WTC11 (cell line): ENCODE results near the gene MAGI2. TPM values are rescaled to one million over a fixed set of nuclear protein-coding genes. Genes with fewer than 3 reads are reported as not detected.

Source experiments
- ATAC-seq: fragments of 200-7000 bp; cut with Tn5 transposase; 2 replicates; pipeline ENCODE4 v1.10.0; 2021; ENCODE audit warnings: mild to moderate bottlenecking, moderate library complexity
- CTCF ChIA-PET: fragments of 300-600 bp; sonication (Branson Sonifier 250); formaldehyde crosslinking; loops from one replicate; lab custom pipeline; 2021; ENCODE audit warnings: antibody characterized with exemption; lab: Charles Lee
- POLR2A ChIA-PET: fragments of 350-600 bp; sonication (Branson Sonifier 250); formaldehyde crosslinking; loops from one replicate; lab custom pipeline; 2021; ENCODE audit warnings: antibody characterized with exemption; lab: Charles Lee
- DNase-seq: peaks from one replicate; pipeline ENCODE4 v3.0.0; 2021; ENCODE audit warnings: low spot score
- H3K27ac Mint-ChIP-seq: 2 replicates; pipeline ENCODE4 v1.8.0; 2021; ENCODE audit warnings: mixed read lengths
- H3K27me3 Mint-ChIP-seq: 2 replicates; pipeline ENCODE4 v1.8.0; 2021; ENCODE audit warnings: low read depth, mild to moderate bottlenecking, moderate library complexity, mixed read lengths
- H3K36me3 Mint-ChIP-seq: 2 replicates; pipeline ENCODE4 v1.8.0; 2021; ENCODE audit warnings: mixed read lengths
- H3K4me1 Mint-ChIP-seq: 2 replicates; pipeline ENCODE4 v1.8.0; 2022; ENCODE audit warnings: mixed read lengths
- H3K4me3 Mint-ChIP-seq: 2 replicates; pipeline ENCODE4 v1.8.0; 2021; ENCODE audit warnings: mild to moderate bottlenecking, moderate library complexity, mixed read lengths
- H3K9me3 Mint-ChIP-seq: 2 replicates; pipeline ENCODE4 v1.8.0; 2021; ENCODE audit warnings: mixed read lengths
- ESRRA ChIP-seq: sonication (generic); formaldehyde crosslinking; IDR thresholded peaks from 2 replicates; pipeline ENCODE4 v1.8.1; 2022; ENCODE audit warnings: mild to moderate bottlenecking, missing genetic modification reagents, borderline replicate concordance
- HMGA2 ChIP-seq: fragments of 250-450 bp; sonication (Bioruptor Pico); IDR thresholded peaks from 2 replicates; pipeline ENCODE4 v1.4.0; 2021; ENCODE audit warnings: mild to moderate bottlenecking, moderate library complexity
- IRF1 ChIP-seq: sonication (generic); formaldehyde crosslinking; IDR thresholded peaks from 2 replicates; pipeline ENCODE4 v1.8.0; 2023; ENCODE audit warnings: missing genetic modification reagents
- NFYB ChIP-seq: sonication (generic); formaldehyde crosslinking; conservative IDR thresholded peaks from 2 replicates; pipeline ENCODE4 v1.8.0; 2022; ENCODE audit warnings: low read depth, missing genetic modification reagents
- NR2C2 ChIP-seq: sonication (generic); formaldehyde crosslinking; IDR thresholded peaks from 2 replicates; pipeline ENCODE4 v1.8.0; 2022; ENCODE audit warnings: mild to moderate bottlenecking, missing genetic modification reagents
- RELA ChIP-seq: sonication (generic); formaldehyde crosslinking; IDR thresholded peaks from 2 replicates; pipeline ENCODE4 v1.8.1; 2022; ENCODE audit warnings: missing genetic modification reagents, mild to moderate bottlenecking, borderline replicate concordance
- RORB ChIP-seq: fragments of 250-450 bp; sonication (Bioruptor Pico); IDR thresholded peaks from 2 replicates; pipeline ENCODE4 v1.9.0; 2021; ENCODE audit warnings: mild to moderate bottlenecking
- SP1 ChIP-seq: sonication (generic); formaldehyde crosslinking; conservative IDR thresholded peaks from 2 replicates; pipeline ENCODE4 v1.8.1; 2022; ENCODE audit warnings: missing genetic modification reagents
- TCF7 ChIP-seq: sonication (generic); formaldehyde crosslinking; IDR thresholded peaks from 2 replicates; pipeline ENCODE4 v1.8.0; 2022; ENCODE audit warnings: mild to moderate bottlenecking, low read depth, missing genetic modification reagents, moderate library complexity
- TEAD4 ChIP-seq: sonication (generic); formaldehyde crosslinking; IDR thresholded peaks from 2 replicates; pipeline ENCODE4 v1.8.0; 2022; ENCODE audit warnings: mild to moderate bottlenecking, missing genetic modification reagents
- TP53 ChIP-seq: sonication (generic); formaldehyde crosslinking; IDR thresholded peaks from 2 replicates; pipeline ENCODE4 v1.8.1; 2023; ENCODE audit warnings: mild to moderate bottlenecking, missing genetic modification reagents
- USF1 ChIP-seq: sonication (generic); formaldehyde crosslinking; IDR thresholded peaks from 2 replicates; pipeline ENCODE4 v1.8.0; 2022; ENCODE audit warnings: mild to moderate bottlenecking, missing genetic modification reagents
- ZNF138 ChIP-seq: sonication (generic); formaldehyde crosslinking; conservative IDR thresholded peaks from 2 replicates; pipeline ENCODE4 v1.8.1; 2022; ENCODE audit warnings: mild to moderate bottlenecking, moderate library complexity, missing genetic modification reagents
- total RNA-seq: library from RNA; stranded (reverse); gene quantifications from 3 replicates; pipeline ENCODE4 v1.2.3, GENCODE V29; 2021
- TF ChIP-seq, protein P1 (sequence below): sonication (generic); formaldehyde crosslinking; IDR thresholded peaks from 2 replicates; pipeline ENCODE4 v1.8.0; 2022; ENCODE audit warnings: mild to moderate bottlenecking, missing genetic modification reagents
- TF ChIP-seq, protein P2 (sequence below): sonication (generic); formaldehyde crosslinking; IDR thresholded peaks from 2 replicates; pipeline ENCODE4 v1.8.1; 2022; ENCODE audit warnings: missing genetic modification reagents, borderline replicate concordance
- TF ChIP-seq, protein P3 (sequence below): fragments of 250-450 bp; sonication (Bioruptor Pico); IDR thresholded peaks from 2 replicates; pipeline ENCODE4 v1.9.0; 2021; ENCODE audit warnings: mild to moderate bottlenecking, borderline replicate concordance

MAGI2 gene
- total RNA-seq, 1 experiment from 2014 or later: 26.6 TPM

DNA sequence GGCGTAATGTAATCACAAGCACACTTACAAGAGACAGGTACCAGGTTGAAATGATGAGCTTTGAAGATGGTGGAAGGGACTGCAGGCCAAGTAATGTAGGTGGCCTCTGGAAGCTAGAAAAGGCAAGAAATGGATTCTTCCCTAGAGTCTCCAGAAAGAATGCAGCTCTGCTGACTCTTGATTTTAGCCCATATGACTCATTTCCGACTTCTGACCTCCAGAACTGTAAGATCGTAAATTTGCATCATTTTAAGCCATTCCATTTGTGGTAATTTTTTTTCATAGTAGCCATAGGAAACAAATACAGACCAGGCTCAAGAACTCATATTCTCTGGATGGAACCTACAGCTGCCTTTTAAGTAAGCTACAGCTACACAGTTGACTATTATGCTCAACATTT is 315.5 kb downstream of the MAGI2 start:
- Mint-ChIP-seq H3K27ac (no peak overlapping the region), H3K4me3 (no peak overlapping the region), H3K9me3 (peaks cover 4% of the 10 kb centered on the region; the same call in 1 of the 2 replicates), H3K4me1 (no peaks in the 10 kb centered on the region), H3K36me3 (no peaks in the 10 kb centered on the region), H3K27me3 (no peaks in the 10 kb centered on the region)
- no peak for TF ChIP-seq SP1 (CRISPR knock-in tag)
- no peak for TF ChIP-seq ZNF138 (CRISPR knock-in tag)
- TF ChIP-seq, protein P1, sequence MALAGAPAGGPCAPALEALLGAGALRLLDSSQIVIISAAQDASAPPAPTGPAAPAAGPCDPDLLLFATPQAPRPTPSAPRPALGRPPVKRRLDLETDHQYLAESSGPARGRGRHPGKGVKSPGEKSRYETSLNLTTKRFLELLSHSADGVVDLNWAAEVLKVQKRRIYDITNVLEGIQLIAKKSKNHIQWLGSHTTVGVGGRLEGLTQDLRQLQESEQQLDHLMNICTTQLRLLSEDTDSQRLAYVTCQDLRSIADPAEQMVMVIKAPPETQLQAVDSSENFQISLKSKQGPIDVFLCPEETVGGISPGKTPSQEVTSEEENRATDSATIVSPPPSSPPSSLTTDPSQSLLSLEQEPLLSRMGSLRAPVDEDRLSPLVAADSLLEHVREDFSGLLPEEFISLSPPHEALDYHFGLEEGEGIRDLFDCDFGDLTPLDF (CRISPR knock-in tag): no peak
- TF ChIP-seq, protein P2, sequence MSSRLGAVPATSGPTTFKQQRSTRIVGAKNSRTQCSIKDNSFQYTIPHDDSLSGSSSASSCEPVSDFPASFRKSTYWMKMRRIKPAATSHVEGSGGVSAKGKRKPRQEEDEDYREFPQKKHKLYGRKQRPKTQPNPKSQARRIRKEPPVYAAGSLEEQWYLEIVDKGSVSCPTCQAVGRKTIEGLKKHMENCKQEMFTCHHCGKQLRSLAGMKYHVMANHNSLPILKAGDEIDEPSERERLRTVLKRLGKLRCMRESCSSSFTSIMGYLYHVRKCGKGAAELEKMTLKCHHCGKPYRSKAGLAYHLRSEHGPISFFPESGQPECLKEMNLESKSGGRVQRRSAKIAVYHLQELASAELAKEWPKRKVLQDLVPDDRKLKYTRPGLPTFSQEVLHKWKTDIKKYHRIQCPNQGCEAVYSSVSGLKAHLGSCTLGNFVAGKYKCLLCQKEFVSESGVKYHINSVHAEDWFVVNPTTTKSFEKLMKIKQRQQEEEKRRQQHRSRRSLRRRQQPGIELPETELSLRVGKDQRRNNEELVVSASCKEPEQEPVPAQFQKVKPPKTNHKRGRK (CRISPR knock-in tag): no peak
- no peak for TF ChIP-seq TEAD4 (CRISPR knock-in tag)
- no peak for TF ChIP-seq RORB (CRISPR knock-in tag)
- no peak for TF ChIP-seq NFYB
- TF ChIP-seq TCF7: no peak
- TF ChIP-seq ESRRA (CRISPR knock-in tag): no peak
- no peak for TF ChIP-seq RELA (CRISPR knock-in tag)
- TF ChIP-seq HMGA2 (CRISPR knock-in tag): no peak
- TF ChIP-seq, protein P3, sequence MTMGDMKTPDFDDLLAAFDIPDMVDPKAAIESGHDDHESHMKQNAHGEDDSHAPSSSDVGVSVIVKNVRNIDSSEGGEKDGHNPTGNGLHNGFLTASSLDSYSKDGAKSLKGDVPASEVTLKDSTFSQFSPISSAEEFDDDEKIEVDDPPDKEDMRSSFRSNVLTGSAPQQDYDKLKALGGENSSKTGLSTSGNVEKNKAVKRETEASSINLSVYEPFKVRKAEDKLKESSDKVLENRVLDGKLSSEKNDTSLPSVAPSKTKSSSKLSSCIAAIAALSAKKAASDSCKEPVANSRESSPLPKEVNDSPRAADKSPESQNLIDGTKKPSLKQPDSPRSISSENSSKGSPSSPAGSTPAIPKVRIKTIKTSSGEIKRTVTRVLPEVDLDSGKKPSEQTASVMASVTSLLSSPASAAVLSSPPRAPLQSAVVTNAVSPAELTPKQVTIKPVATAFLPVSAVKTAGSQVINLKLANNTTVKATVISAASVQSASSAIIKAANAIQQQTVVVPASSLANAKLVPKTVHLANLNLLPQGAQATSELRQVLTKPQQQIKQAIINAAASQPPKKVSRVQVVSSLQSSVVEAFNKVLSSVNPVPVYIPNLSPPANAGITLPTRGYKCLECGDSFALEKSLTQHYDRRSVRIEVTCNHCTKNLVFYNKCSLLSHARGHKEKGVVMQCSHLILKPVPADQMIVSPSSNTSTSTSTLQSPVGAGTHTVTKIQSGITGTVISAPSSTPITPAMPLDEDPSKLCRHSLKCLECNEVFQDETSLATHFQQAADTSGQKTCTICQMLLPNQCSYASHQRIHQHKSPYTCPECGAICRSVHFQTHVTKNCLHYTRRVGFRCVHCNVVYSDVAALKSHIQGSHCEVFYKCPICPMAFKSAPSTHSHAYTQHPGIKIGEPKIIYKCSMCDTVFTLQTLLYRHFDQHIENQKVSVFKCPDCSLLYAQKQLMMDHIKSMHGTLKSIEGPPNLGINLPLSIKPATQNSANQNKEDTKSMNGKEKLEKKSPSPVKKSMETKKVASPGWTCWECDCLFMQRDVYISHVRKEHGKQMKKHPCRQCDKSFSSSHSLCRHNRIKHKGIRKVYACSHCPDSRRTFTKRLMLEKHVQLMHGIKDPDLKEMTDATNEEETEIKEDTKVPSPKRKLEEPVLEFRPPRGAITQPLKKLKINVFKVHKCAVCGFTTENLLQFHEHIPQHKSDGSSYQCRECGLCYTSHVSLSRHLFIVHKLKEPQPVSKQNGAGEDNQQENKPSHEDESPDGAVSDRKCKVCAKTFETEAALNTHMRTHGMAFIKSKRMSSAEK (CRISPR knock-in tag): no peak
- TF ChIP-seq IRF1: no peak
- no peak for TF ChIP-seq NR2C2 (CRISPR knock-in tag)
- CTCF ChIA-PET: no interaction called here
- ATAC-seq (no peak), DNase-seq (no peak)
- POLR2A ChIA-PET: no interaction called here

GRCh38 chr7:79132844-79133451 is 320.5 kb downstream of the MAGI2 start:
- POLR2A ChIA-PET: no interaction called here
- H3K4me3 Mint-ChIP-seq: no peak overlapping the region
- no peaks in the 10 kb centered on the region for H3K36me3 Mint-ChIP-seq

More at GRCh38 chr7:79132844-79133451, 320.5 kb downstream of the MAGI2 start:
- Mint-ChIP-seq H3K27me3 (no peaks in the 10 kb centered on the region), H3K4me1 (no peaks in the 10 kb centered on the region), H3K27ac (no peak overlapping the region), H3K9me3 (peaks cover 3% of the 10 kb centered on the region; the same call in 1 of the 2 replicates)
- ATAC-seq (no peak), DNase-seq (no peak)
- TF ChIP-seq USF1 (CRISPR knock-in tag) (no peak), TP53 (no peak), TCF7 (no peak)
- CTCF ChIA-PET: no interaction called here
